Measurements from ENCODE around the gene CISTR. TPM values are rescaled to one million over a fixed set of nuclear protein-coding genes. Genes with fewer than 3 reads are reported as not detected.
"Not testable (repeated sequence)": the region's sequence is repeated elsewhere in the genome, so short reads cannot be mapped to it uniquely, and the experiment has no call there.

Gene CISTR
- not detected in 2 replicates for total RNA-seq (2014; rRNA removed; shearing (Covaris generic))

DNA sequence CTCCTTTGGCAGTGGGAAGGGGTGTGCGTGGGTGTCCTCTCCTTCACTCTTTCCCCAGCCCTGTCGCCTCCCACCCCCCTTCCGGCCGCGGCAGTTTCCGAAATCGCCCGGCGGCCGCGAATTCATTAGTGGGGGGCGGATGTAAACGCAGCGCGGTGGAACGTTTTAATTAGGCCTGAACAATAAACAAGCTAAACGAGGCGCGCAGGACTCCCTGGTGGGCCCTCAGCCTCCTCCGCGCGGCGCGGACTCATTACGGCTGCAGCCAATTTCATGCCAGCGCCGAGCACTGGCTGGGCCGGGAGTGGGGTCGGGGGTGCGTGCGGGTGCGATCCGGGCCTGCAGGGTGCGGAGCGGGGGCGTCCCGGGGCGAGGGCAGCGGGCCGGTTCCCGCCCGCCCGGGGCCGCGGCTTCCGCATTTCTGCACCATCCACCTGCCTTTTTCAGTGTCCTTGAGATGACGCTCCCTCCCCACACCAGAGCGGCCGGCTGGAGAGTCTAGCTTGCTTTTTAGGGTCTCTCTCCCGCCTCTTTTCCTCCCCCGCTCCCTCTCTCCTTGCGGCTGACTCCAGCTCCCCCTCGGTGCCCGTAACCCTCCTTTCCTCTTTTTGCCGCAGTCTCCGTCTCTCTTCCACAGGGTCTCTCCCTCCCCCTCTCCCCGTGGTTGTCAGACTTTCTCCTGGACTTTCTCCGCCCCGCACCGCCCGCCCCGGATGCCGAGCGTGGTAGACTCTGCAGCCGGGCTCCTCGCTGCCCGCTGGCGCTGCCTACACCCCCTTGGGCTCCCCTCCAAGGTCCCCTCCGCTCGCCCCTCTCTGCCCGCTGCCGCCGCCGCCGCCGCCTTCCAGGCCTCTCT lies at the start of gene CISTR:
CISTR (minus strand) TSS at position 644 of the 856 bp plus-strand sequence.
- DNase-seq (ENCODE audit: low read depth): no peak

DNA sequence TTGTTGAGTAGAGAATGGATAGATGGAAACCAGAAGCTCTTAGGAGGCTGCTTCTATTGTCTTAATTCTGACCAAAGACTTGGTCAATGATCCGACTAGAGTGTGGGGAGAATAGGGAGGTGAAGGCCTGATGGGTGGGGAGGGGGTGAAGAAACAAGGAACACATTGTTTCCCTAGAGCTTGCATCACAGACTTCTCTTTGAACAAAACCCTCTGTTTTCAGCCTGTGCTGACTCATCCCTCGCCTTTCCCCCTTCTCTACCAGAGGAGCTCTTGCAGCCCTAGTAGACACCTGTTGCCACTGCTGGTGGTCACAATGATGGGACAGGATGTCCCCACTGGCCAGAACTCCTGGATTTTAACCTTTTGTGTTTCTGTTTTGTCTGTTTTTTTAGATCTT lies 46.8 kb upstream of the CISTR start:
- DNase-seq (ENCODE audit: low read depth): peak; percentile 10

DNA sequence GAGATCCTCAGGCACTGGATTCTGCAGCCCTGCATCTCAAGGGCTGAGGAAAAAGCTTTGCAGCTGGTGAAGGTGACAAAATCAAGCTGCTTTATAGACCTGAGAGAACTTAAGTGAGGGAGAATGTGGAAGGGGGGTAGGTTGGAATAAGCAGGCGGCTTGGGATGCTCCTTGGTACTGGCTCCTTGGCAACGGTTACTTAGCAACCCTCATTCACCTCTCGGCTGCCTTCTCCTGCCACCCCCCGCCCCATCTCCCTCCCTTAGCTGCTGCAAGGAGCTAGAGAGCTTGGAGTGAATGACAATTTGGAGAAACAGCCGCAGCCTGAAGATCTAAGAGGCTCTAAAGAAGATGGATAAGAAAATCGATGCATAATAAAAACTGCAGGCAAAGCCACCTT lies 44.1 kb upstream of the CISTR start:
- DNase-seq (ENCODE audit: low read depth): no peak

DNA sequence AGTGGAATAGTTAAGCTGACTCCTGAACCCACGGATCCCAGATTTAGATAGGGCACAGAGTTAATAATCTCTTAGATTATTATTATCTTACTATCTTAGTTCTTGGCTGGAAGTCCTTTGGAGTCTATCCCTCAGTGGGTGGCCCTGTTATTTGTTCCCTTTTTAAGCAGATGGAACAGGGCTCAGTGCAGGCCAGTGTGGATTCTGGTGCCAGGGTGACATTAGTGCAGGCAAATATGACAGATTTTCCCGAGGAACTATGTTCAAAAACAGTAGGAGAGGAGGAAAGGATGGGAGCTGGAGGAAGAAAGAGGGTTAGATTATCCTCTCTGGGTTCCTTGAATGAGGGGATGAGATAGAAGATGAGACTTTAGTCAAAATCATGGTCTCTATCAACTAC lies 41.4 kb upstream of the CISTR start:
- no peak for DNase-seq (ENCODE audit: low read depth)

DNA sequence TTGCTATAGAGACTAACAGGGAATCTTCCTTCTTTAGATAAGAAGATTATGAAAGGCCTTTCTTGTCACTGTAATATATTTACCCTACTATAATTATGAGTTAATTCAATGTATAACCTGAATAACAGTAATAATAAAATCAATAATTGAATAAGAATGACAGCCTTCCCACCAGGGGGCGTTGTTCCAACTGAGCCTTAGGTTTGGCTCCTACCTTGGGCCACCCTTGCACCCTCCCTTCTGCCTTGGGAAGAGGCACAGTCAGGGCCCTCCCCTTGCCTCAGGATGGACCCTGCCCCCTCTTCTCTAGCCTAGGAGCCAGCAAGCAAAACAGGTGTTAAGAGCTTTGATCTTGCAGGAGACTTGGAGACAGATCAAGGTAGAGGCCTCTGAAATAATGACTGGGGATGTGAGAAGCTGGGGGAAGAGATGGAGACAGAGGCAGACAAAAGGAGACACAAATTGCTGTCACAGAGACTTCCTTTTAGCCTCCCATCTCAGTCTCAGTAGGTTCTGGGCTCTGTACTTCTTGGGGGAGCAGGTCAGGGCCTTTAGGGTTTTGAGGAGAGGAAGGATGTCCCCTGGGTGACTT lies 40.1 kb upstream of the CISTR start:
- DNase-seq (ENCODE audit: low read depth): no peak

DNA sequence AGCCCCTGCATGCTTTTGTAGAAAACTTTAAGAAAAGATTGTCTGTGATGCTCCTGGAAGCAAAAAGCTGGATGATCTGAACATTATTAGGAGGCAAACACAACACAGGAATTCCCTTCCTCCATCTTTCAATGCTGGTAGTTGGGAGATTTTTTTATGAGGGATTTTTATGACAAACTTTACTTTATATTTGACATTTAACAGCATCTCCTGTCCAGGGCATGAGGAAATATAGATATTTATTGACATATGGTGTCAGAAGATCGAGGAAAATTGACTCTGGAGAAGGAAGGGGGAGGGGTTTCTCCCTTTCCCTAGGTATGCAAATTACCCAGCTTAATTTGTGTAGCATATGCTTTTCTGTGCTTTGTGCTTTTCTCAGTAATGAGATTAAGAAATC lies 37.8 kb upstream of the CISTR start:
- no peak for DNase-seq (ENCODE audit: low read depth)

DNA sequence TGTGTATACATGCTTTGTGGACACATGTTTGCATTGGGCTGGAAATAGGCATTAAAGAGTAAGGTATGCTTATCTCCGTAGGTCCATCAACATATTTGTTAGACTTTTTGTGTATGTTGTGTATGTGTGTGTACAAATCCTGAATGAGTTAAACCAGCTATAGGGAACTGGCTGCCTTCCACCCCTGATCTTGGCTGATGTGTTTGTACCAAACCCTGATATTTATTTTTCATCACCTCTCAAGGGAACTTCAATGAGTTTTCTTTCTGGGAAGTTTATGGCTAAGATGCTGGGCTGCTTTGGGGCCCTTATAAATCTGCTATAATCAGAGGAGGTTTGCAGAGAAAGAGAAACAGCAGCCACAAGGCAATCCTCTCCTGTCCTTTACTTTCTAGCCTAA lies 37.1 kb upstream of the CISTR start:
- DNase-seq (ENCODE audit: low read depth): no peak

DNA sequence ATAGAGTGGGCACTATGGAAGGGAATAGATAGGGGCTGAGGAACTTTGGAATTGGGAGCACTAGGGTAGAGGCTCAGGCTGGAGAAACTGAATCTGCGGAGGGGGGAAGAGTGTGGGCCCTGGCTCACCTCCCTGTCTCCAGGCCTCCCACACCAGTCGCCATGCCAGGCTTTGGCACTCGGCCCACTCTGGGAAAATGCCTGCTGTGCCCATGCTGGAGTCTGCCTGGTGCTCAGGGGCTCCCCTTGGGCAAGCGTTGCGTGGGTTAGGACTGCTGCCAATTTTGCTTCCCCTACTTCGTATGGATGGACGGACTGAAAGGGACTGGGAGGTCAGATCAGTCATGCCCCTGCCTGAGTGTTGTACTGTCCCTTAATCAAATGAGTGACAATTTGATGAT lies 34.6 kb upstream of the CISTR start:
- no peak for DNase-seq (ENCODE audit: low read depth)

DNA sequence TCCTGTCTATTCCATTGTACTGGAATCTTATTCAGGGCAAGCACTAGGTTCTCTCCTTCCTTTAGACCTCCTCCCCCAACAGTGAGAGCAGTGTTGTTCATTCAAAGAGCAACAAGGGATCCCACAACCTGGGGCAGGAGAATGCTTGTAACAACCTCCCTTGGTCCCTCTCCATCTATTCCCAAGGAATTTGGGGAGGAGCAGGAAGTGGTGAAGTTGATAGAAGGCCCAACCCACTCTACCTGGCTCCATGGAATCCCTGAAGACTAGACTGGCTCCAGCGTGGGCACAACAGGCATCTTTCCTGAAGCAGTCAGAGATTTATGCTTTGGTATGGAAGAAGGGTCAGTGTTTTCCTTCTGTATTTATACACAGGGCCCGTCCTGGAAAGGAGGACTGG lies 33.4 kb upstream of the CISTR start:
- no peak for DNase-seq (ENCODE audit: low read depth)

DNA sequence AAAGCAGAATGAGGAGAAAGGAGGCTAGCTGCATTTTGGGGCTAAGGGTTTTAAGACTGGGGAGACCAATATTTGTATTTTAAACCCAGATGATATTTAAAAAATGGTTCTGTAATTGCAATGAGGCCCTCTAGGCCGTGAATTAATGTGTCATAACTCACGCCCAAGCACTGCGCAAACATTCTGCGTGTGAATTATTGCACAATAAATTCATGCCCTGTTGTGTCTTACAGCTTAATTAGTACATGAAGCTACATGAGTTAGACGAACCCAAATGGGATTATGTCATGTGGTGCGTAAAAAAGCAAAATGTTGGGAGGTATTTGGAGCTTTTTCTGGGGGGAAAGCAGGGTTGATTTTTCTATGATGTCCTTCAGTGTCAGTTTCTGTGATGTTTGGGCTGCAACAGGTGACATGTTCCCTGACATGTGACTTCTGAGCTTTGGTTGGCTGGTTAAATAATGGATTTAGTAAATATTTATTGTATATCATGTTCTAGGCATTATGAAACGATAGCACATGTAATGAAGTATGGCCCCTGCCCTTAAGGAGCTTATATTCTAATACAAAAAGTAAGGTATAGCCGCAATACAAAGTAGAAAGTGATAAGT lies 30.4 kb upstream of the CISTR start:
- no peak for DNase-seq (ENCODE audit: low read depth)

DNA sequence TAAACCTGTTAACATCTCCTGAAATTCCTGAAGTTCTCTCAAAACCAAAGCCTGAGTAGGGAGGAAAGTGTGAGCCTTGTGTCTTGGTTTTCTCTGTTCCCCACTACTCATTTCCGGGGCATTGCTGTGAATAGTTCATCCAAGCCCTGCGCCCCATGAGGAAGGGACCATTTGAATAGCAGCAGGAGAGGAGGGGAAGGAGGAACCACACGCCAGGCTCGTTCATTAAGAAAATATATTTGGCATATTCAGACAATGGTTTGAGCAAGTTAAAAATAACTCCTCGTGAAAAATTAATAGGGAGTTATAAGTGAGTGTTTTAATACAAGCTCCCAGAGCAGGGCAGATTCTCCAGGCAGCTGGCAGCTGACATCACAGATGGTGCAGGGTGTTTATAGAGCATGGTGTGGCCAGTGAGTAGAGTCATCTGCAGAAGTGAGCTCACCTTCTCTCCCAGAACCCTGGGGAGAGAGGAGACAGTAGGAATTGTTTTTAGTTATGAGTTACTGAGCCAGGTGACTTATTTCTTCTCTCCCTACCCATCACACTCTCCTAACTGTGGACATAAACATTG lies 29.5 kb upstream of the CISTR start:
- no peak for DNase-seq (ENCODE audit: low read depth)

DNA sequence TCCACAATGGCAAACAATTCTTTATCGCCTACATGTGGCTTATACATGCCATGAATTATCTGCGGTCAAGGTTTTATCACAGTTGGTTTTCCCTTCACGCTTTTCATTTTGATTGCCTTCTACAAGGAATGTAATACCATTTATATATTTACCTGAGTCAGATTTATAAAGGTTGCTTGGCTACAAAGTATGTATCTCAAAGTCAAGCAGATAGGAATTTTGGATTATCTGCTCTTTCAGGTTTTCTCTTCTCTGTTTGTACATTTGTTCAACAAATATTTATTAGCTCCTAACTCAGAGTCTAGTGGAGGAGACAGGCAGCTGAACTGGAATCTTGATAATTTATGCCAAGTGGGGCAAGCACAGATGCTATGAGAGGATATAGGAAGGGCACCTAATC lies 28.5 kb upstream of the CISTR start:
- DNase-seq (ENCODE audit: low read depth): no peak

DNA sequence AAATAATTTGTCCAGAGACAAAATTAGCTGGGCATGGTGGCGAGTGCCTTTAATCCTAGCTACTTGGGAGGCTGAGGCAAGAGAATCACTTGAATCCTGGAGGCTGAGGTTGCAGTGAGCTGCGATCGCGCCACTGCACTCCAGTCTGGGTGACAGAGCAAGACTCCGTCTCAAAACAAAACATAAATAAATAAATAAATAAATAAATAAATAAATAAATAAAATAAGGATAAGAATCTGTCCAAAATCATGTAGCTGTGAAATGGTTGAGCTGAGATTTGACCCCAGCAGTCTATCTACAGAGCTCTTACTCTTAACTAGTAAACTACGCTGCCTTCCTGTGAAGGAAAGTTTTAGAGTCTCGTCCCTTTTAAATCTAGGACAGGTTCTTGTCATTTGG lies 27.9 kb upstream of the CISTR start:
- DNase-seq (ENCODE audit: low read depth): not testable (repeated sequence)

DNA sequence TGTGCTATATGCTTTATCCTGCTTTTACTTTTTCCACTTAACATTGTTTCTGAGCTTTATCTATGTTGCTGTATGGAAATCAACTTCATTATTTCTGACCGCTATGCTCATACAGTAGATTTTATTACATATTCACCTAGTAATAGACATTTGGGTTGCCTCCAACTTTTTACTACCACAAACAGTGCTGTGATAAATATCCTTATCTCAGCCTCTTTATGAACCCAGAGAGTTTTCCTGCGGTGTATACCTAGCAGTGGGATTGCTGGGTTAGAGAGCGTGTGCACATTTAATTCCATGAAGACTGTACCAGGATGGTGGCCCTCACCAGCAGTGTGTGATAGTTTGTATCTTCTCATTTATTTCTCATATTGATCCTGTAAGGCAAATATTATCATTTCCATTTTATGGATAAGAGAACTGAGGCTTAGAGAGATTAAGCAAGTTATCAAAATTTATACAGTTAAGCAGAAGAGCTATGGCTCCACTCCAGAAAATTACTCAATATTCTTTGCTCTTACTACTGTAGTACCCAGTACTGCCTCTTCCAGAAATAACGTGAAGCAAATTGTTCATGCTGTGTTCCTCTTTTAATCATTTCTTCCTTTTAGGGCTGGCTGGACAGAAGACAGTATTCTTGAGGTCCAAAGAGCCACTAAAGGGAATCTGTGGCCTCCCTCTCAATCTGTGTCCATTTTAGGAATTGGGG lies 26.3 kb upstream of the CISTR start:
- no peak for DNase-seq (ENCODE audit: low read depth)

DNA sequence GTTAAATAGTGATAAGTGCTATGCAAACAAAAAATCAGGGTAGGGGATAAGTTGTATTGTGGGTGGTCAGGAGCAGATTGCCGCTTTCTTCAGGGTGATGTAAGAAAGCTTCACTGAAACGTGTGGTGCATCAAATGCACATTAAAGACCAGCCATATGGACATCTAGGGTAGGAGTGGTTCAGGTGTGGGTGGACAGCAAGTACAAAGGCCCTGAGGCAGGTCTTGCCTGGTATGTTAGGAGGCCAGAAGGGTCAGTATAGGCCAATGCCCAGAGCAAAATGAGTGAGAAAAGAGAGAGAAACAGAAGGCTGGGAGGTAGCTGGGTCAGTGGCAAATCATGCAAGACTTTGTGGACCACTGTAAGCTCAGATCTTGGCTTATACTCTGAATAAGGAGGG lies 25.6 kb upstream of the CISTR start:
- DNase-seq (ENCODE audit: low read depth): no peak

DNA sequence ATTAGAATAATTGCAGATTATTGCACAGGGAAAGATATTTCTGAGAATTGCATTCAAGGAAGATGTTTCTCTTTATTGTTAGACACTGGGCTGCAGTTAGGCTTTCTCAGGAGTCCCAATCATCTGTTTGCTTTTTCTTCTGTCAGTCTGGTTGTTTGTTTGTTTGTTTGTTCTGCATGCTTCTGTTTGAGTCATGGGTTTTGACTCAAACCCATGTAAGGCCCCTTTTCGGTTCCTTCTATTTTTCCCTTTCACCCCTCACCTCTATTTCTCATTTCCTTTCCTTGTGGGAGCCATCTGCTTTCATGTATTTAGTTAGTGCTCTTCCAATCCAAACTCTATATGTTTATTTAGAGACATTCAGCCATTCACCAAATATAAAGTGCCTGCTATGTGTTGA lies 25.1 kb upstream of the CISTR start:
- DNase-seq (ENCODE audit: low read depth): no peak

DNA sequence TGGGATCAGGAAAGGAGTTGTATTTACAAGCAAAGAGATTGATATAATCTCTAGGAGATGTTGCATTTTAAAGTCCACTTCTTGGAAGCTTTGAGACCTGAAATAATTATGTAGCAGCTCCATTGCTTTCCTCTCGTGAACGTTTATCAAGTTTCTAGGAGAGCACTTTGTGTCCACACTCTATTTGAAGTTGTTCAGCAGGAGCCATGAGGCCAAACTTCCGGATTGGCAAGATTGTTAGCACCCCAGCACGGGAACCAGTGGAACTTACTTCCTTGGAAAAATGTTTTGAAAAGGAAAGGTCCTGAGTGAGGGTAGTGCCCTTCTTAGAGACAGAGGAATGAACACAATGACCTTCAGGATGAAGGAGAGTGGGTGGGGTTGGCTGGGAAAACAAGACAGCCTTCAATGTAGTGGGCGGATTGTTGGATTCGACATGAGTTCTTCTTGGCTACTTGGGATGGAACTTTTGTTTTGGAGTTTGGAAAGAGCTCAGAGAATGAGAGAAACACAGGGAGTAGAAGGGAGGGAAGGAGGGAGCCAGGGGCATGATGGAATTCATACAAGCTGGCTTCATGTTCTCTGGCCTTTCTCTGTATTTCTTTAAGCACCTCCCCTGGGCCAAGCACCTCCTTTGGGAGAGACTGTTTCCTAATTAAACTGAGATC lies 23.8 kb upstream of the CISTR start:
- DNase-seq (ENCODE audit: low read depth): no peak

DNA sequence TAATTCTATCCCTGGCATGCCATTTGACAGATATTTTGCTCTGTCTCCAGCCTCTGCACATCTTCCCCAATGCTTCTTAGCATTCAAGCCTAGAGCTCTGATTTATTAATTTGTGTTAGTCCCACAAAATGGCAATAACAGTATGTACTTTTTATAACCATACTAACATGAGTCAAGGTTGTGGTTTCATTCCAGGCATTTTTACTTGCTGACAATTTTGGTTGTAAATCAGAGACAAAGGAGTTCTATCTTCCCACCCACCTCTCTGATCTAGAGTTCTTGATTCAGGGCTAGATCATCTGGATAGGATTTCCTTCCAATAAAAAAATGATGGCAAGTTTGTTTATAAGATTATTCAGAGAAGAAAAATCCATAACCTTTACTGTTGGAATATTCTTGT lies 18.5 kb upstream of the CISTR start:
- peak; percentile 74 for DNase-seq (ENCODE audit: low read depth)

DNA sequence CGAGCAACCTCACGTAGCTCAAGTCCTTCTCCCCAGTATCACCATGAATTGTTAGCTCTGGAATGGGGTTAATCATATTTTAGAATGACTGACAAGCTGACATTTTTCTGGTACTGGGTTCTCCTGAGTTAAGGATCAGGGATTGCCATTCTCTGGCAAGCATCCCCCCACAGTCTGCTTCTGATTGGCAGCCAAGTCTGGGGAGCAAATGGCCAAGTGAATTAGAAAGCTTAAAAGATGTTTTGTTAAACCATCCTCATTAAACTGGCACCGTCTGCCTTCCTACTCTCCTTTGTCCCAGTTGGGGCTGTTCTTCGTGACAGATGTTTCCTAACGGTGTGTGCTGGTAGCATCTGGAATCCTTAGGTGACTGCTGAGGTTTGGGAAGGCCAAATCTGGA lies 17.2 kb upstream of the CISTR start:
- no peak for DNase-seq (ENCODE audit: low read depth)

DNA sequence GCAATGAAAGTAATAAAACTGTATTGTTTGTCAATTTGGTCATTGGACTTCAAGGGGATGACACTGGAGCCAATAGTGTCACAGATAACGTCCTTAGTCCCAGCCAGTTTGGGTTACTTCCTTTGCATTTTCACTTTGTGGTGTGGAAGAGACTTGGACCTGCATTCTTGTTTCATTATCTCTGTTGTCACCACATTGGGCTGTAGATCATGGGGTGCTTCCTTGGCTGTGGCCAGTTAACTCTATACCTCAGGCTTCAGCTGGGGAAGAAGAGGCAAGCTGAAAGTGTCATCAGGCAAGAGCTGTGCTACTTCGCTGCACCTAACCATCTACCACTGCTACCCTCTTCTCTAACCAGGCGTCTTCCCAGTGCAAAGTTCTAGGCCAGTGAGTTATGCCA lies 15.1 kb upstream of the CISTR start:
- DNase-seq (ENCODE audit: low read depth): peak; percentile 30

DNA sequence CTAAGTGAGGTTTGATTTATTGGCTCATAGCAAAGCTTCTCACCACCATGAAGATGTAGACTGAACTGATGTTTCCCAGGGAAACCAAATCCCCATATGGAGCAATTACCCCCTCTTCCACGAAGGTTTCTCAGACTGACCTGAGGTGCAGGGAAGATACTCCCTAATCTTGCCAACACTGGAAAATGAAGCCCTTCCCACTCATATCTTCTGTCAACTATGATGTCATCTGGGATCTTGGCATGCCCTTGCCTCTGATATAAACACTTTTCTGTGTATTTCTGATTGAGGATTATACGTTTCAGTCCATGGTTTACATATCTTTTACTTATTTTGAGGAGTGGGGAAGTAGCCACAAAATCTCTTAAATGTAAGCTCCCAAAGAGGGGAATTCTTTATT lies 14.1 kb upstream of the CISTR start:
- no peak for DNase-seq (ENCODE audit: low read depth)

DNA sequence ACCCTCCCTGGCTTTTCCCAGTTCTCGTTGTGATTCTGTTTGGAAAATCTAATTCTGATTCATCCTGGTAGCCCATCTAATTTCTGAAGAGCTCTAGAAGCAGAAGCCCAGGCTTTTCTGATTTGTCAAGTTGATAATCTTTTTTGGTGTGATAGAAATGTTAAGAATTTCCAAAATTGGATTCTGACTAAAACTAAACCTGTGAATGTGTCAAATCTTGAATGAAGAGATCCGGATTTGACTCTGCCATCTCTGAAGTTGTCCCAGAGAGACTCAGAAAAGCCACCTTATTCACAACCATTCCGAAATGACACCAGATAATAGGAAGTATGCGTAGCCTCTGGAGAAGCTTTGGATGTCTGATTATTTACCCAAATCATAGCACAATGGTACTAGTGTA lies 12.8 kb upstream of the CISTR start:
- DNase-seq (ENCODE audit: low read depth): no peak

All from RPMI7951 (cell line).